Measurements from ENCODE around the gene SIRPB1. TPM values are rescaled to one million over a fixed set of nuclear protein-coding genes. Genes with fewer than 3 reads are reported as not detected.

Gene SIRPB1
- total RNA-seq, 1 experiment from 2014 or later = not detected

DNA sequence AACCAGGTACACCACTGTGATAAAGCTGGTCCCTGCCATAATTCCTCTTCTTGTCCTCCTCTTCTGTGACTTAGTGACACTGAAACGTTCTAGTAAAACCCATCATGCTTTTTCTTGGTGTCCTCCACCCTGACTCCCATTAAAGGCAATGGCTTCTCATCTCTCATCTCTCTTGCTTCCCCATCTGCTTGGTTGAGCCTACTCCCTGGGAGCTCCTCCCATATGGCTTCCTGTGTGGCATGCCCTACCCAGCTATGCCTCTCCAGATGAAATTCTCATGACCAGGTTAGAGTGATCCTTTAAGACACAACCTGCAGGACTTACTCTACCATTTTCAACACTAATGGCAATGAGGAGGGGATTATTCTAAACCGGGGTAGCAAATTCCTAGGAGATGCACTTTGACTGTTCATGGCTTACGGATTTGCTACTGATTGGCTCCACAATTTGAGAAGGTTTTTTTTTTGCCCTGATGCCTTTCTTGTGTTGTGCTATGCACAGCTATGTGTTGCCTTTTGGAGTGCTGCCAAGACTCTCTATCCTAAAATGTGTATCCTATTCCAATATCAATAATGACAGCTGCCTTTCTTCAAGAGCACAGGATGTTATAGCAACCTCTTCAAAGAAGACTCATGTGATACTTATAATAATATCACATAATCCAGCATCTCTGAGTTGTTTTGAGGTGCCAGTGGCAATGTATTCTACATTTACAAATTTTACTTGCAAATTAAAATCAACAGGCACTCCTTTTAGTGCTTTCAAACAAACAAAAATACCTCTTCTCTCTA is 31.7 kb upstream of the SIRPB1 start:
- Mint-ChIP-seq H3K27ac (no peak overlapping the region), H3K9me3 (no peaks in the 10 kb centered on the region), H3K27me3 (ENCODE audit: low read depth) (peaks cover 14% of the 10 kb centered on the region), H3K4me1 (no peaks in the 10 kb centered on the region), H3K36me3 (no peaks in the 10 kb centered on the region), H3K4me3 (no peak overlapping the region)
- no peak for TF ChIP-seq KAT7 (CRISPR knock-in tag; IDR thresholded peaks at IDR 0.05; ENCODE audit: borderline replicate concordance)
- no peak for TF ChIP-seq ZNF425 (CRISPR knock-in tag; conservative IDR thresholded peaks at IDR 0.05)
- TF ChIP-seq CREM (CRISPR knock-in tag; IDR thresholded peaks at IDR 0.05) = no peak
- TF ChIP-seq FOXP4 (CRISPR knock-in tag; IDR thresholded peaks at IDR 0.05) = no peak
- no peak for TF ChIP-seq NR1H2 (CRISPR knock-in tag; IDR thresholded peaks at IDR 0.05)
- TF ChIP-seq TEAD4 (CRISPR knock-in tag; IDR thresholded peaks at IDR 0.05) = no peak
- no peak for TF ChIP-seq SOX15 (CRISPR knock-in tag; IDR thresholded peaks at IDR 0.05)
- no peak for TF ChIP-seq GTF2I (CRISPR knock-in tag; conservative IDR thresholded peaks at IDR 0.05)
- TF ChIP-seq, protein P1, sequence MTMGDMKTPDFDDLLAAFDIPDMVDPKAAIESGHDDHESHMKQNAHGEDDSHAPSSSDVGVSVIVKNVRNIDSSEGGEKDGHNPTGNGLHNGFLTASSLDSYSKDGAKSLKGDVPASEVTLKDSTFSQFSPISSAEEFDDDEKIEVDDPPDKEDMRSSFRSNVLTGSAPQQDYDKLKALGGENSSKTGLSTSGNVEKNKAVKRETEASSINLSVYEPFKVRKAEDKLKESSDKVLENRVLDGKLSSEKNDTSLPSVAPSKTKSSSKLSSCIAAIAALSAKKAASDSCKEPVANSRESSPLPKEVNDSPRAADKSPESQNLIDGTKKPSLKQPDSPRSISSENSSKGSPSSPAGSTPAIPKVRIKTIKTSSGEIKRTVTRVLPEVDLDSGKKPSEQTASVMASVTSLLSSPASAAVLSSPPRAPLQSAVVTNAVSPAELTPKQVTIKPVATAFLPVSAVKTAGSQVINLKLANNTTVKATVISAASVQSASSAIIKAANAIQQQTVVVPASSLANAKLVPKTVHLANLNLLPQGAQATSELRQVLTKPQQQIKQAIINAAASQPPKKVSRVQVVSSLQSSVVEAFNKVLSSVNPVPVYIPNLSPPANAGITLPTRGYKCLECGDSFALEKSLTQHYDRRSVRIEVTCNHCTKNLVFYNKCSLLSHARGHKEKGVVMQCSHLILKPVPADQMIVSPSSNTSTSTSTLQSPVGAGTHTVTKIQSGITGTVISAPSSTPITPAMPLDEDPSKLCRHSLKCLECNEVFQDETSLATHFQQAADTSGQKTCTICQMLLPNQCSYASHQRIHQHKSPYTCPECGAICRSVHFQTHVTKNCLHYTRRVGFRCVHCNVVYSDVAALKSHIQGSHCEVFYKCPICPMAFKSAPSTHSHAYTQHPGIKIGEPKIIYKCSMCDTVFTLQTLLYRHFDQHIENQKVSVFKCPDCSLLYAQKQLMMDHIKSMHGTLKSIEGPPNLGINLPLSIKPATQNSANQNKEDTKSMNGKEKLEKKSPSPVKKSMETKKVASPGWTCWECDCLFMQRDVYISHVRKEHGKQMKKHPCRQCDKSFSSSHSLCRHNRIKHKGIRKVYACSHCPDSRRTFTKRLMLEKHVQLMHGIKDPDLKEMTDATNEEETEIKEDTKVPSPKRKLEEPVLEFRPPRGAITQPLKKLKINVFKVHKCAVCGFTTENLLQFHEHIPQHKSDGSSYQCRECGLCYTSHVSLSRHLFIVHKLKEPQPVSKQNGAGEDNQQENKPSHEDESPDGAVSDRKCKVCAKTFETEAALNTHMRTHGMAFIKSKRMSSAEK (CRISPR knock-in tag; IDR thresholded peaks at IDR 0.05; ENCODE audit: borderline replicate concordance) = no peak
- no peak for TF ChIP-seq HMGXB4 (CRISPR knock-in tag; IDR thresholded peaks at IDR 0.05)
- TF ChIP-seq, protein P2, sequence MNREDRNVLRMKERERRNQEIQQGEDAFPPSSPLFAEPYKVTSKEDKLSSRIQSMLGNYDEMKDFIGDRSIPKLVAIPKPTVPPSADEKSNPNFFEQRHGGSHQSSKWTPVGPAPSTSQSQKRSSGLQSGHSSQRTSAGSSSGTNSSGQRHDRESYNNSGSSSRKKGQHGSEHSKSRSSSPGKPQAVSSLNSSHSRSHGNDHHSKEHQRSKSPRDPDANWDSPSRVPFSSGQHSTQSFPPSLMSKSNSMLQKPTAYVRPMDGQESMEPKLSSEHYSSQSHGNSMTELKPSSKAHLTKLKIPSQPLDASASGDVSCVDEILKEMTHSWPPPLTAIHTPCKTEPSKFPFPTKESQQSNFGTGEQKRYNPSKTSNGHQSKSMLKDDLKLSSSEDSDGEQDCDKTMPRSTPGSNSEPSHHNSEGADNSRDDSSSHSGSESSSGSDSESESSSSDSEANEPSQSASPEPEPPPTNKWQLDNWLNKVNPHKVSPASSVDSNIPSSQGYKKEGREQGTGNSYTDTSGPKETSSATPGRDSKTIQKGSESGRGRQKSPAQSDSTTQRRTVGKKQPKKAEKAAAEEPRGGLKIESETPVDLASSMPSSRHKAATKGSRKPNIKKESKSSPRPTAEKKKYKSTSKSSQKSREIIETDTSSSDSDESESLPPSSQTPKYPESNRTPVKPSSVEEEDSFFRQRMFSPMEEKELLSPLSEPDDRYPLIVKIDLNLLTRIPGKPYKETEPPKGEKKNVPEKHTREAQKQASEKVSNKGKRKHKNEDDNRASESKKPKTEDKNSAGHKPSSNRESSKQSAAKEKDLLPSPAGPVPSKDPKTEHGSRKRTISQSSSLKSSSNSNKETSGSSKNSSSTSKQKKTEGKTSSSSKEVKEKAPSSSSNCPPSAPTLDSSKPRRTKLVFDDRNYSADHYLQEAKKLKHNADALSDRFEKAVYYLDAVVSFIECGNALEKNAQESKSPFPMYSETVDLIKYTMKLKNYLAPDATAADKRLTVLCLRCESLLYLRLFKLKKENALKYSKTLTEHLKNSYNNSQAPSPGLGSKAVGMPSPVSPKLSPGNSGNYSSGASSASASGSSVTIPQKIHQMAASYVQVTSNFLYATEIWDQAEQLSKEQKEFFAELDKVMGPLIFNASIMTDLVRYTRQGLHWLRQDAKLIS (CRISPR knock-in tag; IDR thresholded peaks at IDR 0.05; ENCODE audit: borderline replicate concordance) = no peak
- TF ChIP-seq IRF2 (CRISPR knock-in tag; IDR thresholded peaks at IDR 0.05; ENCODE audit: borderline replicate concordance, low read depth) = no peak
- TF ChIP-seq SMAD4 (CRISPR knock-in tag; IDR thresholded peaks at IDR 0.05) = no peak
- TF ChIP-seq FOXP1 (CRISPR knock-in tag; IDR thresholded peaks at IDR 0.05; ENCODE audit: borderline replicate concordance) = no peak
- no peak for TF ChIP-seq CTCF (IDR thresholded peaks at IDR 0.05)
- TF ChIP-seq ZBTB43 (CRISPR knock-in tag; IDR thresholded peaks at IDR 0.05) = no peak
- TF ChIP-seq ZBTB21 (CRISPR knock-in tag; IDR thresholded peaks at IDR 0.05; ENCODE audit: borderline replicate concordance) = no peak
- no peak for TF ChIP-seq ATF1 (CRISPR knock-in tag; IDR thresholded peaks at IDR 0.05)
- TF ChIP-seq CBFB (CRISPR knock-in tag; IDR thresholded peaks at IDR 0.05; ENCODE audit: low read depth) = no peak
- ATAC-seq (no peak), DNase-seq (ENCODE audit: low spot score) (no peak)
- CTCF ChIA-PET = no interaction called here
- POLR2A ChIA-PET = no interaction called here

All from WTC11 (cell line).